Neural cell (in vitro differentiated cells): ENCODE data around the gene PFKP. TPM values are rescaled to one million over a fixed set of nuclear protein-coding genes. Genes with fewer than 3 reads are reported as not detected.

Source experiments
- H2AFZ ChIP-seq: fragments of 200-600, 300-800 bp; sonication (generic), shearing (Covaris generic); 2 replicates; pipeline ENCODE4 v1.6.0; 2014; ENCODE audit warnings: low read depth, mild to moderate bottlenecking, antibody characterized with exemption, low read length, moderate library complexity
- H3F3A ChIP-seq: fragments of 200-600 bp; shearing (Covaris generic); 2 replicates; pipeline ENCODE4 v1.6.1; 2016; ENCODE audit warnings: mild to moderate bottlenecking, moderate library complexity, mixed read lengths, antibody characterized with exemption, low read length; ENCODE audit not compliant: insufficient read depth, poor library complexity, severe bottlenecking
- H3K27ac ChIP-seq: fragments of 200-600, 300-800 bp; sonication (generic), shearing (Covaris generic); 2 replicates; pipeline ENCODE4 v1.5.1; 2014; ENCODE audit warnings: mild to moderate bottlenecking, low read length, moderate library complexity
- H3K27me3 ChIP-seq: fragments of 300-800, 200-600 bp; sonication (generic), shearing (Covaris generic); 2 replicates; pipeline ENCODE4 v1.6.0; 2014; ENCODE audit warnings: mild to moderate bottlenecking, low read depth, low read length, moderate library complexity; ENCODE audit not compliant: insufficient read depth
- H3K36me3 ChIP-seq: fragments of 300-800, 200-600 bp; sonication (generic), shearing (Covaris generic); 2 replicates; pipeline ENCODE4 v1.5.1; 2014; ENCODE audit warnings: mild to moderate bottlenecking, antibody characterized with exemption, low read length, moderate library complexity; ENCODE audit not compliant: insufficient read depth
- H3K4me2 ChIP-seq: fragments of 300-800, 200-600 bp; sonication (generic), shearing (Covaris generic); 2 replicates; pipeline ENCODE4 v1.6.0; 2014; ENCODE audit warnings: mild to moderate bottlenecking, low read length
- H3K4me3 ChIP-seq: fragments of 300-800, 200-600 bp; sonication (generic), shearing (Covaris generic); 2 replicates; pipeline ENCODE4 v1.5.1; 2014; ENCODE audit warnings: mild to moderate bottlenecking, low read length, moderate library complexity
- H3K79me2 ChIP-seq: fragments of 200-600 bp; shearing (Covaris generic); replicated peaks from 2 replicates; pipeline ENCODE4 v1.6.0; 2014; ENCODE audit warnings: mild to moderate bottlenecking, low read length, moderate library complexity; ENCODE audit not compliant: insufficient read depth
- H3K9ac ChIP-seq: fragments of 300-800, 200-600 bp; sonication (generic), shearing (Covaris generic); 2 replicates; pipeline ENCODE4 v1.6.1; 2016; ENCODE audit warnings: mild to moderate bottlenecking, low read length, mixed read lengths
- H3K9me2 ChIP-seq: fragments of 200-600 bp; shearing (Covaris generic); 2 replicates; pipeline ENCODE4 v1.6.1; 2016; ENCODE audit warnings: mild to moderate bottlenecking, low read length, mixed read lengths; ENCODE audit not compliant: insufficient read depth
- H3K9me3 ChIP-seq: fragments of 200-600, 300-800 bp; sonication (generic), shearing (Covaris generic); 2 replicates; pipeline ENCODE4 v1.6.1; 2016; ENCODE audit warnings: mild to moderate bottlenecking, mixed run types, low read length, moderate library complexity, mixed read lengths
- H4K20me1 ChIP-seq: fragments of 200-600 bp; shearing (Covaris generic); 2 replicates; pipeline ENCODE4 v1.6.1; 2016; ENCODE audit warnings: mild to moderate bottlenecking, mixed run types; ENCODE audit not compliant: insufficient read depth
- CTCF ChIP-seq: fragments of 450-650 bp; IDR thresholded peaks from 2 replicates; pipeline ENCODE4 v1.5.1; 2014; ENCODE audit warnings: antibody characterized with exemption, mild to moderate bottlenecking, moderate library complexity; ENCODE audit not compliant: poor library complexity, severe bottlenecking
- EP300 ChIP-seq: fragments of 450-650 bp; conservative IDR thresholded peaks from 2 replicates; pipeline ENCODE4 v1.6.1; 2014; ENCODE audit warnings: antibody characterized with exemption, mild to moderate bottlenecking, moderate library complexity; ENCODE audit not compliant: poor library complexity, severe bottlenecking
- EZH2 ChIP-seq: fragments of 200-600, 300-800 bp; shearing (Covaris generic), sonication (generic); IDR thresholded peaks from 2 replicates; pipeline ENCODE4 v1.6.1; 2014; ENCODE audit warnings: antibody characterized with exemption, low read length, borderline replicate concordance, mild to moderate bottlenecking; ENCODE audit not compliant: insufficient read depth, poor library complexity, severe bottlenecking
- MXI1 ChIP-seq: fragments of 450-650 bp; conservative IDR thresholded peaks from 2 replicates; pipeline ENCODE4 v1.6.1; 2014; ENCODE audit warnings: antibody characterized with exemption, mild to moderate bottlenecking; ENCODE audit not compliant: poor library complexity, severe bottlenecking
- POLR2AphosphoS5 ChIP-seq: IDR thresholded peaks from 2 replicates; pipeline ENCODE4 v1.6.1; 2012
- RAD21 ChIP-seq: fragments of 450-650 bp; conservative IDR thresholded peaks from 2 replicates; pipeline ENCODE4 v1.6.1; 2014; ENCODE audit warnings: antibody characterized with exemption, mild to moderate bottlenecking, moderate library complexity
- REST ChIP-seq: IDR thresholded peaks from 2 replicates; pipeline ENCODE4 v1.6.1; 2012; ENCODE audit warnings: borderline replicate concordance
- SMC3 ChIP-seq: fragments of 450-650 bp; conservative IDR thresholded peaks from 2 replicates; pipeline ENCODE4 v1.6.1; 2014; ENCODE audit warnings: antibody characterized with exemption, mild to moderate bottlenecking, moderate library complexity; ENCODE audit not compliant: poor library complexity
- TAF1 ChIP-seq: IDR thresholded peaks from 2 replicates; pipeline ENCODE4 v1.6.1; 2012; ENCODE audit warnings: low read depth
- polyA plus RNA-seq: library from polyadenylated mRNA; depleted of rRNA; stranded (reverse); fragments of >200 nt; gene quantifications from 2 replicates; pipeline ENCODE4 v1.2.3, GENCODE V29; 2014

PFKP gene
- polyA plus RNA-seq, 1 donor from 2014 or later, result 27.9 TPM

GRCh38 chr10:3143366-3143765, 76.0 kb downstream of the PFKP start:
- Histone ChIP-seq H3K27me3 (no peaks in the 10 kb centered on the region), H2AFZ (no peak overlapping the region), H4K20me1 (no peaks in the 10 kb centered on the region), H3K9ac (no peak overlapping the region), H3K27ac (no peak overlapping the region), H3K4me2 (no peak overlapping the region), H3F3A (no peaks in the 10 kb centered on the region), H3K79me2 (no peaks in the 10 kb centered on the region), H3K4me3 (no peak overlapping the region), H3K9me3 (no peaks in the 10 kb centered on the region), H3K9me2 (no peaks in the 10 kb centered on the region), H3K36me3 (peaks cover 9% of the 10 kb centered on the region)
- no peak for TF ChIP-seq SMC3
- no peak for TF ChIP-seq RAD21
- TF ChIP-seq POLR2AphosphoS5, result no peak
- TF ChIP-seq MXI1, result no peak
- no peak for TF ChIP-seq REST
- TF ChIP-seq EP300, result no peak
- TF ChIP-seq CTCF, result no peak
- no peak for TF ChIP-seq TAF1
- no peak for TF ChIP-seq EZH2

- TF ChIP-seq TAF1, result no peak
- no peak for TF ChIP-seq REST
- no peak for TF ChIP-seq CTCF
- no peak for TF ChIP-seq MXI1
- no peak for TF ChIP-seq EZH2
- no peak for TF ChIP-seq SMC3
- no peak for TF ChIP-seq EP300
- TF ChIP-seq POLR2AphosphoS5, result no peak
- no peak for TF ChIP-seq RAD21
- Histone ChIP-seq H3K9me3 (no peaks in the 10 kb centered on the region), H3K79me2 (no peaks in the 10 kb centered on the region), H4K20me1 (no peaks in the 10 kb centered on the region), H3K9ac (no peak overlapping the region), H2AFZ (no peak overlapping the region), H3K27me3 (no peaks in the 10 kb centered on the region), H3K4me2 (no peak overlapping the region), H3K36me3 (peaks cover 9% of the 10 kb centered on the region), H3F3A (no peaks in the 10 kb centered on the region), H3K9me2 (no peaks in the 10 kb centered on the region), H3K4me3 (no peak overlapping the region), H3K27ac (no peak overlapping the region)
Observed at GRCh38 chr10:3143791-3144434, 76.6 kb downstream of the PFKP start.
